Ishikawa (cell line): ENCODE data around the gene FAM13B.

Experiments used
- CEBPB ChIP-seq: IDR thresholded peaks from 2 replicates; pipeline ENCODE4 v1.6.1; 2012
- EP300 ChIP-seq: IDR thresholded peaks from 2 replicates; pipeline ENCODE4 v1.6.1; 2012; ENCODE audit warnings: borderline replicate concordance
- FOXM1 ChIP-seq: IDR thresholded peaks from 2 replicates; pipeline ENCODE4 v1.6.1; 2012; ENCODE audit warnings: low read depth, borderline replicate concordance
- MAX ChIP-seq: IDR thresholded peaks from 2 replicates; pipeline ENCODE4 v1.6.1; 2012
- NFIC ChIP-seq: IDR thresholded peaks from 2 replicates; pipeline ENCODE4 v1.6.1; 2012
- RAD21 ChIP-seq: IDR thresholded peaks from 2 replicates; pipeline ENCODE4 v1.6.1; 2012; ENCODE audit warnings: low read depth
- REST ChIP-seq: IDR thresholded peaks from 2 replicates; pipeline ENCODE4 v1.6.1; 2012; ENCODE audit warnings: low read depth, mild to moderate bottlenecking
- TAF1 ChIP-seq: IDR thresholded peaks from 2 replicates; pipeline ENCODE4 v1.6.1; 2012; ENCODE audit warnings: low read depth, mild to moderate bottlenecking
- TCF12 ChIP-seq: IDR thresholded peaks from 2 replicates; pipeline ENCODE4 v1.6.1; 2012; ENCODE audit warnings: low read depth
- TEAD4 ChIP-seq: IDR thresholded peaks from 2 replicates; pipeline ENCODE4 v1.6.1; 2012
- USF1 ChIP-seq: IDR thresholded peaks from 2 replicates; pipeline ENCODE4 v1.6.1; 2012
- YY1 ChIP-seq: IDR thresholded peaks from 2 replicates; pipeline ENCODE4 v1.6.1; 2012; ENCODE audit warnings: low read depth
- ZBTB7A ChIP-seq: IDR thresholded peaks from 2 replicates; pipeline ENCODE4 v1.6.1; 2012; ENCODE audit warnings: low read depth

- TF ChIP-seq EP300: no peak
- TF ChIP-seq REST: no peak
- no peak for TF ChIP-seq USF1
- no peak for TF ChIP-seq MAX
- no peak for TF ChIP-seq TAF1
- TF ChIP-seq TCF12: no peak
- TF ChIP-seq CEBPB: no peak
- no peak for TF ChIP-seq YY1
- TF ChIP-seq RAD21: no peak
- no peak for TF ChIP-seq FOXM1
- no peak for TF ChIP-seq NFIC
- no peak for TF ChIP-seq ZBTB7A
- TF ChIP-seq TEAD4: no peak
Measured at GRCh38 chr5:137959488-137959887, 73.4 kb downstream of the FAM13B start.
